CD4-positive, alpha-beta T cell treated with Interleukin-4 for 4 hours (primary cell): ENCODE measurements around the gene MID2.

ENCODE experiments used
- DNase-seq: peaks from one replicate; pipeline ENCODE4 v3.0.0-alpha.2; 2020

MID2 gene

DNA sequence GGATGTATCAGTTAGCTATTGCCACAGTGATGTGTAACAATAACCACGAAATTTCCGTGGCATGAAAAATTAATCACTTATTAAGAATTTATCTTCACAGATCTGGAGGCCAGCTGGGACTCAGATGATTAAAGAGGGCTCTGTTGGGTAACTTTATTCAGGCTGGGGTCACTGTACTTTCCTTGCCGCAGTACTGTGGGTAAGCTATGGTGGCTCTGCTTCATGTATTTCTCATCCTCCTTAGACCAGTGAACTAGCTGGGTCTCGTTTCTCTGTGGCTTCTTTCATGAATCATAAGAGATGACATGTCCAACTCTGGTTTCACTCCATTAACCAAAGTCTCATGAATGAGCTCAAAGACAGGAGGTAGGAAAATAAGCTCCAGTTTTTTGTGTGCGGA, 143.0 kb downstream of the MID2 start:
- no peak for DNase-seq

DNA sequence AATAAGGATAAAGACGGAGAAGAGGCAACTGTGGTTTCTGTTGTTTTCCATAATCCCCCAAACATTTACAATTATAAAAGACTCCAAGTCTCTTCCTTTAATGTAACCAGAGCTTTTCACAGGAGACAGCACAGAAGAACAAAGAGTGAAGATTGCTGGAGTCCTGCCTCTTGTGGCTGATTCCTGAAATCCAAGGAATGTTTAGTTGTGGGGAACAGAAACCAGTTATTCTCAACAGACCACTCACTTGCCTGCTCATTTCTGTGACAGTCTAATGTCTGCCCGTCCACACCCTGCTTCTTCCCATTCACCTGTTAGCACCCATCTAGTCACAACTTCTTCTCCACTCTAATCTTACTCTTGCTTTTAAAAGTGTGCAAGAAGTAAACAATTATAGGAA, 144.4 kb downstream of the MID2 start:
- no peak for DNase-seq

DNA sequence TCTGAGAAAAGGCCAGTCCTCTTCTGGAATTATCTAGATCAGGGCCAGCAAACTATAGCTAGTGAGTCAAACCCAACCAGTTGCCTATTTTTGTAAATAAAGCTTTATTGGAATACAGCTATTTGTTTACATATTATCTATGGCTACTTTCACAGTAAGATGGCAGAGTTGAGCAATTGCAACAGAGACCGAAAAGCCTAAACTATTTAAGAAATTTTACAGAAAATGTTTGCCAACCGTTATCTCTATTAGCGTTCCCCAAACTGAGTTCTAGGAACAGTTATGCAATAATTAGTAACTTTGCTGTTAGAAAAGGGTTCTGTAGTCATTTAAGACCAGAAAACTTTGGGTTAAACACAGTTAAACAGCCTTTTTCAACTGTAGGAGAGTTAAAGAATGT, 146.0 kb downstream of the MID2 start:
- no peak for DNase-seq
